Measurements from ENCODE around the gene PROB1. TPM values are rescaled to one million over a fixed set of nuclear protein-coding genes. Genes with fewer than 3 reads are reported as not detected.

Gene PROB1
- total and polyA plus RNA-seq, 2 of the 13 experiments (the other 11 are each of a cell fraction or from before 2014, with no cell fraction given): 0.69 to 1.1 TPM

GRCh38 chr5:139388198-139388821 lies 6.6 kb downstream of the PROB1 start (continued):
- no peak for TF ChIP-seq ZEB1 (IDR thresholded peaks at IDR 0.05; ENCODE audit: insufficient replicate concordance, low read depth)
- peak; percentile 78; the same call in 1 of the 2 replicates for TF ChIP-seq ZNF788 (CRISPR knock-in tag; IDR thresholded peaks at IDR 0.05; ENCODE audit: borderline replicate concordance)
- no peak for TF ChIP-seq CREB1 (IDR thresholded peaks at IDR 0.05)
- no peak for TF ChIP-seq CREB1 (CRISPR knock-in tag; IDR thresholded peaks at IDR 0.05)
- no peak for TF ChIP-seq ZNF260 (CRISPR knock-in tag; IDR thresholded peaks at IDR 0.05; ENCODE audit: borderline replicate concordance, low read depth)
- peak; percentile 71; the same call in 1 of the 2 replicates for TF ChIP-seq SALL1 (CRISPR knock-in tag; IDR thresholded peaks at IDR 0.05)
- no peak for TF ChIP-seq ZIK1 (CRISPR knock-in tag; IDR thresholded peaks at IDR 0.05; ENCODE audit: borderline replicate concordance, low read depth)
- TF ChIP-seq SNRNP70 (IDR thresholded peaks at IDR 0.05; ENCODE audit: low read depth, low read length): no peak
- no peak for TF ChIP-seq SALL2 (CRISPR knock-in tag; IDR thresholded peaks at IDR 0.05)
- no peak for TF ChIP-seq ZNF800 (CRISPR knock-in tag; IDR thresholded peaks at IDR 0.05)
- TF ChIP-seq ZSCAN20 (CRISPR knock-in tag; IDR thresholded peaks at IDR 0.05; ENCODE audit: borderline replicate concordance): no peak
- TF ChIP-seq ZSCAN12 (CRISPR knock-in tag; IDR thresholded peaks at IDR 0.05): no peak
- peak; percentile 56; the same call in 1 of the 2 replicates for TF ChIP-seq ETV5 (CRISPR knock-in tag; IDR thresholded peaks at IDR 0.05; ENCODE audit: borderline replicate concordance)
- peak; percentile 25; the same call in 1 of the 2 replicates for TF ChIP-seq POLR2AphosphoS5 (IDR thresholded peaks at IDR 0.05; ENCODE audit: low read depth, low read length)
- TF ChIP-seq ZNF468 (CRISPR knock-in tag; IDR thresholded peaks at IDR 0.05): no peak
- no peak for TF ChIP-seq ZNF446 (CRISPR knock-in tag; IDR thresholded peaks at IDR 0.05)
- no peak for TF ChIP-seq CENPBD1 (CRISPR knock-in tag; IDR thresholded peaks at IDR 0.05; ENCODE audit: borderline replicate concordance, low read depth)
- no peak for TF ChIP-seq SMC3 (IDR thresholded peaks at IDR 0.05; ENCODE audit: low read length)
- 0 out of 2 replicates have a peak, but pooled peaks have one; percentile 66 for TF ChIP-seq PITX1 (CRISPR knock-in tag; IDR thresholded peaks at IDR 0.05)
- no peak for TF ChIP-seq FOXP1 (IDR thresholded peaks at IDR 0.05)
- TF ChIP-seq FOXP1 (CRISPR knock-in tag; IDR thresholded peaks at IDR 0.05): no peak
- peak; percentile 43; the same call in 1 of the 2 replicates for TF ChIP-seq TFAP4 (IDR thresholded peaks at IDR 0.05; ENCODE audit: borderline replicate concordance, low read depth)
- no peak for TF ChIP-seq CERS6 (CRISPR knock-in tag; IDR thresholded peaks at IDR 0.05)
- no peak for TF ChIP-seq ZBTB49 (CRISPR knock-in tag; IDR thresholded peaks at IDR 0.05; ENCODE audit: borderline replicate concordance)
- no peak for TF ChIP-seq ISX (CRISPR knock-in tag; conservative IDR thresholded peaks at IDR 0.05)
- TF ChIP-seq ATM (IDR thresholded peaks at IDR 0.05; ENCODE audit: borderline replicate concordance): no peak
